Activated CD4-positive, alpha-beta T cell treated with anti-CD3 and anti-CD28 coated beads, Interleukin-2, amount 10 ng/mL, durations not matched to agents 7 days and 5 days (primary cell): ENCODE measurements around the gene TMEM187. TPM values are rescaled to one million over a fixed set of nuclear protein-coding genes. Genes with fewer than 3 reads are reported as not detected.

Source experiments
- CTCF ChIA-PET: fragments of 350-600 bp; sonication (Branson Sonifier 250); formaldehyde crosslinking; loops from one replicate; lab custom pipeline; 2021; ENCODE audit warnings: antibody characterized with exemption; lab: Charles Lee
- POLR2A ChIA-PET: fragments of 350-600 bp; sonication (Branson Sonifier 250); formaldehyde crosslinking; loops from one replicate; lab custom pipeline; 2021; ENCODE audit warnings: antibody characterized with exemption; lab: Charles Lee
- DNase-seq: peaks from one replicate; pipeline ENCODE4 v3.0.0-alpha.2; 2020
- H3K27ac Mint-ChIP-seq: one replicate; pipeline ENCODE4 v1.8.0; 2021; ENCODE audit warnings: mild to moderate bottlenecking, moderate library complexity, mixed read lengths
- H3K27me3 Mint-ChIP-seq: one replicate; pipeline ENCODE4 v1.8.0; 2021; ENCODE audit warnings: mixed read lengths
- H3K36me3 Mint-ChIP-seq: one replicate; pipeline ENCODE4 v1.8.0; 2021; ENCODE audit warnings: low read depth, mixed read lengths
- H3K4me1 Mint-ChIP-seq: one replicate; pipeline ENCODE4 v1.8.0; 2021; ENCODE audit warnings: mixed read lengths
- H3K4me3 Mint-ChIP-seq: one replicate; pipeline ENCODE4 v1.8.0; 2021; ENCODE audit warnings: mild to moderate bottlenecking, moderate library complexity, mixed read lengths
- H3K9me3 Mint-ChIP-seq: one replicate; pipeline ENCODE4 v1.8.0; 2021; ENCODE audit warnings: mixed read lengths
- total RNA-seq, 2 experiments: library from RNA; stranded (reverse); gene quantifications; one replicate each; pipeline ENCODE4 v1.2.3, GENCODE V29; 2021

The TMEM187 gene
- total RNA-seq, 2 experiments from 2014 or later, result 7.9 to 8.5 TPM

DNA sequence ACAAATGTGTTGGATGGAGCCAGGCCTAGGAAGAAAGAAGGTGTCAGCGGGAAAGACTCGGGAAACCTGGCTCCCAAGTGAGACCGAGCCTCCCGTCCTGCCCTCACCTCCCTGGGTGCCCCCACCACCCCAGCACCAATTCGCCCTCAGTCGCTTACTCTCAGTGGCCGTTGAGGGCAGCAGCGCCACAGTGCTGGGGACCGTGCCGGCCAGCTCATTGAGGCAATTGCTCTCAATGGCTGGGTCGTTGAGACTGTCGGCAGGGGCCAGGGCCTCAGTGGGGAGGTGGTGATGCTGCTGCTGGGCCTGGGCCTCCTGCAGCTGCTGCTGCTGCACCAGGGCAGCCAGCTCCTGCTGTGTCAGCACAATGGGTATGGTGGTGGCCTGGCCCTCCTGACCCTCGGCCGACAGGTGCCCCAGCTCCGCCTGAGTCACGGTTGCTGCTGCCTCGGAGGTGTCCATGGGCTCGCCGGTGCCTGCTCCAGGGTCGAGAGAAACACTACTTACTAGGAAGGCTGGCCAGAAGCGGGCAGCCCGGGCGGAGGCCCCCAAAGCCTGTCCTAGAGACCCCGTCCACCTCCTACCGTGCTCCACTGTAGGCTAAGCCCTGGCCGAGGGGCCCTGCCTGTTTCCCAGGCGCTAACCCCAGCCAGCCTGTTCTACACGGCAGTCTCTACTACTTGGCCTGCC, 20.7 kb upstream of the TMEM187 start:
- no peak for DNase-seq
- H3K27ac Mint-ChIP-seq, result no peak overlapping the region
- H3K4me3 Mint-ChIP-seq, result no peak overlapping the region
- no peaks in the 10 kb centered on the region for H3K9me3 Mint-ChIP-seq
- CTCF ChIA-PET, result interaction anchor here (0.9 to 10.3 kb wide), 6 partner anchors 16 to 246 kb away, joined by 3 to 205 read pairs (median 4); partner anchors contain the start of genes ARHGAP4, HCFC1 and NAA10
- peaks cover 28% of the 10 kb centered on the region for H3K4me1 Mint-ChIP-seq
- POLR2A ChIA-PET, result no interaction called here
- peaks cover 39% of the 10 kb centered on the region for H3K36me3 Mint-ChIP-seq
- H3K27me3 Mint-ChIP-seq, result no peaks in the 10 kb centered on the region

DNA sequence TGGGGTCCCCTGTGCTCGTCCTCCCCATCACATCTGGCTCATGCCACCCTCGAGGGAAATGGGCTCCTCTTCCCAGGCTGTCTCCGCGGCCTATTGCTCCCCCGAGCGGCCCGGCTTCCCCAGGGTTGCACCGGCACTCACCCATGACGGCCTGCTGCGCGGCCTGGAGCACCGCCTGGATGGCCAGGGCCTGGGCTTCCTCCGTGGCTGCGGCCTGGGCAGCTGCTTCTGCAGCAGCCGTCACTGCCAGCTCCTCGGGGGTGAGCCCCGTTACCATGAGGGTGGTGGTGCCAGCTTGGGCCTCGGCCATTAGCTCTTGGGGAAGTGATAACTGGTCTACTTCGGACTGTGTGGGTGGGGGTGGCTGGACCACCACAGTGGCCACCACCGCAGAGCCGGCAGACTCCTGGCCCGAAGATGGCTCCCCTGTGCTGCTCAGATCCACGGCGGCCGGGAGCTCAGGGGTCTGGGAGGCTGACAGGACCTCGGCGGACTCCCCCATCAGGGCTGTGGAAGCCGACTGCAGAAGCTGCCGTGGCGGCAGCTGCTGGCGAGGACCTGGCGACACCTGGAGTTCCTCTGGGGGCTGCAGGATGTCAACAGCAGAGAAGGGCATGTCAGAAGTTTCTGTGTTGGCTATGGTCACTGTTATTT, 20.1 kb upstream of the TMEM187 start:
- Mint-ChIP-seq H3K27ac (no peak overlapping the region), H3K9me3 (no peaks in the 10 kb centered on the region), H3K36me3 (peaks cover 37% of the 10 kb centered on the region), H3K4me1 (peaks cover 24% of the 10 kb centered on the region), H3K27me3 (no peaks in the 10 kb centered on the region), H3K4me3 (no peak overlapping the region)
- ChIA-PET POLR2A (no interaction called here), CTCF (interaction anchor here (0.9 to 10.3 kb wide), 7 partner anchors 16 to 247 kb away, joined by 3 to 205 read pairs (median 4); partner anchors contain the start of genes ARHGAP4, HCFC1, NAA10 and PLXNB3)
- DNase-seq, result no peak

DNA sequence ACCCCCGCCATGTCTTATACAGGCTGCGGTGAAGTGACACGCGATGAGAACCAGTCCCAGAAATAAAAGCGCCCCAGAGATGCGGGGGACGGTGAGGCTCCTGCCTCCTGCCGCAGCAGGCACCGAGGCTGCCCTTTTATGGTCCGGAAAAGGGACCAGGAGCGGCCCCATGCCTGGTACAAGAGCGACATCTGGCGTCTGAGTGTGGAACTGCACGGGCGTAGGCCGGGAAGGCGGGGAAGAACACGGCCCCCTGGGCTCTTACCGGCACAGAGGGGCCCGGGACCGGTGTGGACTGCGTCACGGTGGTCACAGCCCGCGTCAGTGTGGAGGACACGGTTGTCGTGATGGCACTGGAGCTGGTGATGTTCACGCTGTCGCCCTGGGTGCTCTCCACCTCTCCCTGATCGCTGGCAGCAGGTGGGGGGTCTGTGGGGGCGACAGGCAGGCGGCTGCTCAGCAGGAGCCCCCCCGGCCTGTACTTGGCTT, 19.2 kb upstream of the TMEM187 start:
- Mint-ChIP-seq H3K9me3 (no peaks in the 10 kb centered on the region), H3K27ac (no peak overlapping the region), H3K36me3 (peaks cover 39% of the 10 kb centered on the region), H3K27me3 (no peaks in the 10 kb centered on the region), H3K4me3 (no peak overlapping the region), H3K4me1 (peaks cover 21% of the 10 kb centered on the region)
- peak; percentile 73 for DNase-seq
- POLR2A ChIA-PET, result no interaction called here
- CTCF ChIA-PET, result interaction anchor here (0.8 to 10.3 kb wide), 7 partner anchors 13 to 226 kb away, joined by 3 to 205 read pairs (median 4); partner anchors contain the start of genes ARHGAP4, HCFC1, NAA10 and PLXNB3

DNA sequence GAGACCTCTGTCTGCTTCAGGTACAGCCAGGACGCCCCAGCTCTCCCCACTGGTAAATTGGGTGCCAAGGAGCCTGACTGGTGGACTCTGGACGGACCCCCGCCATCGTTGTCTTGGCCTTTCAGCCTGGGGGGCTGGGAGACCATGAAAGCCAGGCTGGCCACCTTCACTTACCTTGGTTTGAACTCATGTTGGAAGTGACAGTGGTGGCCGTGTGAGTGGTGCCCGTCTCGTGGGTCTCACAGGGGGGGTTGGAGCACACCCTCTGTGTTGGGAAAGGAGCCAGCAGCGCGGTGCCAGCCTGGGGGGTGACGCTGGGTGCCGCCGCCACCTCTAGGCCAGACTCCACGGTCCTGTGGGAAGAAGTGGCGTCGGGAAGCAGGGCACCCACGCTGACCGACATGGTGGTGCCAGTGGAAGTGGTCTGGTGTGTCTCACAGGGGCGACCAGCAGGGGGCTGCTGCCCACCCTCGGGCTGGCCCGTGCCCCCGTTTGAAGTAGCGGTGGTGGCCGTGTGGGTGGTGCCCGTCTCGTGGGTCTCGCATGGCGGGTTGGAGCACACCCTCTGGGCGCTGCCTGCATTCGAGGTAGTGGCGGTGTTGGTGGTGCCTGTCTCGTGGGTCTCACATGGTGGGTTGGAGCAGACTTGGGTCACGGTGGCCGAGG, 18.5 kb upstream of the TMEM187 start:
- CTCF ChIA-PET, result interaction anchor here (0.8 to 0.9 kb wide), 2 partner anchors 13 to 29 kb away, joined by 3 to 4 read pairs; no protein-coding TSS in a partner anchor
- POLR2A ChIA-PET, result no interaction called here
- Mint-ChIP-seq H3K4me1 (peaks cover 16% of the 10 kb centered on the region), H3K4me3 (no peak overlapping the region), H3K27ac (peak overlapping the region; percentile 13), H3K27me3 (no peaks in the 10 kb centered on the region), H3K36me3 (peaks cover 39% of the 10 kb centered on the region), H3K9me3 (no peaks in the 10 kb centered on the region)
- DNase-seq, result no peak

DNA sequence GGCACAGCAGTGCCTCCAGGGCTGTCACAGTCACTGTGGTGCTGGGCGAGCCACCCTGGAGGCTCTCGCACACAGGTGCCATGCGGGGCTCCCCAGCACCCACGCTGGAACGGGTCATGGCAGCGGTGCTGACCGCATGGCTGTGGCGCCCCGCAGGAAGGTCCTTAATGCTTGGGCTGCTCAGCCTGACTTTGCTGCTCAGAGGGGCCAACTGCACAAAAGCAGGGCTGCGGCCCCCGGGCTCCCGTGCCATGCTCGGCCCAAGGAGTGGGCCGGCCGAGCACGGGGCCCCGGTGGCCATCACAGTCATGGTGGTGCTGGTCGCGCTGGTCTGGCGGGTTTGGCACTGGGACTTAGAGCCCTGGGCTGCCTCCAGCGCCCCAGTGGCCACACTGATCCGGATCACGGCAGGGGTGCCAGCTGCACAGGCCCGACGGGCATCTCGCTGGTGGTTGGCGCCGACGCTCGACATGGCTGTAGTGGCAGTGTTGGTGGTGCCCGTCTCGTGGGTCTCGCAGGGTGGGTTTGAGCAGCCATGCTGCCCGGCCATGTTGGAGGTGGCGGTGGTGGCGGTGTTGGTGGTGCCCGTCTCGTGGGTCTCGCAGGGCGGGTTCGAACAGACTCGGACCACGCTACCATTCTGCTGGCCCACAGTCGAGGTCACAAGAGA, 17.9 kb upstream of the TMEM187 start:
- POLR2A ChIA-PET, result no interaction called here

DNA sequence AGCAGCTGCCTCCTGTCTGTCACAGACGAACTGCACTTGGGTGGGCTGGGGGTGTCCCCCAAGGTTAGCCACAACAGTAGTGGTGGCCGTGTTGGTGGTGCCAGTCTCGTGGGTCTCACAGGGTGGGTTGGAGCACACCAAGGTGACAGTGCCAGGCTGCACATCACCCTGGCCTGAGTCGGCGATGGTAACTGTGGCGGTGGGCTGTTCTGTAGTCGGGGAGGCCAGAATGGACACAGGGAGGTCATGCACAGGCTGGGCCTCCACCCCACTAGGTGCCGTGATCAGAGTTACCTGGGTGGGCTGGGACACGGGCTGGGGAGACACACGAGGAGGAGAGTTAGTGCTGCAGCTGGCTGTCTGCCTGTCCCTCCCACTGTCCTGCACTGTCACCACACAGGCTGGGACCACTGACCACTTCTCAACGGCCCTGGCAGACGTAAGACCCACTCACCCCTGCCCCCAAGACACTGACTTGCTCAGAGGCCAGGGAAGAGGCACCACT, 17.3 kb upstream of the TMEM187 start:
- H3K4me3 Mint-ChIP-seq, result no peak overlapping the region
- CTCF ChIA-PET, result no interaction called here
- H3K36me3 Mint-ChIP-seq, result peaks cover 39% of the 10 kb centered on the region
- H3K27ac Mint-ChIP-seq, result no peak overlapping the region
- POLR2A ChIA-PET, result no interaction called here
- H3K4me1 Mint-ChIP-seq, result peaks cover 10% of the 10 kb centered on the region
- DNase-seq, result no peak
- no peaks in the 10 kb centered on the region for H3K9me3 Mint-ChIP-seq
- no peaks in the 10 kb centered on the region for H3K27me3 Mint-ChIP-seq

More for the DNA sequence above, 17.9 kb upstream of the TMEM187 start:
- Mint-ChIP-seq H3K27ac (no peak overlapping the region), H3K36me3 (peaks cover 38% of the 10 kb centered on the region), H3K9me3 (no peaks in the 10 kb centered on the region), H3K4me3 (no peak overlapping the region), H3K27me3 (no peaks in the 10 kb centered on the region), H3K4me1 (peaks cover 13% of the 10 kb centered on the region)
- CTCF ChIA-PET, result no interaction called here
- no peak for DNase-seq

DNA sequence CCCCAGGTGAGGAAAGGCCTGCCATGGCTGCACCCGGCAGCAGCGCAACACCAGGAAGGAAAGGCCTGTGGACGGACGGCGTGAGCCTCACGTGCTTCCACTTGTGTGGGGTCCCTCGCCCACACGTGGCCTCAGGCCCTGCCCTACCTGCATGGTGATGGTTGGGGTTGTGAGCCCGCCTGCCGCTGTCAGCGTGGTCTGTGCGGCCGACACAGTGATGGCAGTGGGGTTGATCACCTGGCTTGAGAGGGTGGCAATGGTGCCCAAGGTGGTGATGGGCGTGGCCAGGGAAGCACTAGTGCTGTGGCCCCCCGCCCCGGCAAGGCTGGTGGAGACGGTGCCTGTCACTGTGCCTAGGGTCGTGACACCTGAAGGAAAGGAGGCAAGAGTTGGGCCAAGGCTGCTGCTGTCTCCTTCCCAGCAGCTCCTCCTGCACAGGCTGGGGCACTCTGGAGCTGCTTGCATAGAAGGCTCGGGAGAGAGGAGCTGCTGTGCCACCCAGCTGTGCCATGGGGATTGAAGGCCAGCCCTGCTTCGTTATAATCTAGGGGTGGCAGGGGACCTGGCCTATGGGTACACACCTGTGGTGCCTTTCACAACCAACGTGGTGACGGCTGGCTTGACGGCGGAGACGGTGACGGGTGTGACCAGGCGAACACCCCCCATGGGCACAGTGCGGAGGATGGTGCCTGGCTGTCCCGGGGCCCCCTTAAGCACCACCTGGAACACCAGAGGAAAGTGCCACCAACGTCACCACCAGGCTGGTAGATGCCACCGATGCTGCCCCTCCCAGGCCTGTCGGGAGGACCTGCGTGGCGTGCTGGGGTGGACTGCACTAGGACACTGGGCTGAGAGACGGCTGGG, 16.3 kb upstream of the TMEM187 start:
- Mint-ChIP-seq H3K36me3 (peaks cover 36% of the 10 kb centered on the region), H3K4me3 (no peak overlapping the region), H3K27ac (no peak overlapping the region), H3K27me3 (no peaks in the 10 kb centered on the region), H3K4me1 (peaks cover 7% of the 10 kb centered on the region), H3K9me3 (no peaks in the 10 kb centered on the region)
- POLR2A ChIA-PET, result no interaction called here
- CTCF ChIA-PET, result no interaction called here
- DNase-seq, result no peak

DNA sequence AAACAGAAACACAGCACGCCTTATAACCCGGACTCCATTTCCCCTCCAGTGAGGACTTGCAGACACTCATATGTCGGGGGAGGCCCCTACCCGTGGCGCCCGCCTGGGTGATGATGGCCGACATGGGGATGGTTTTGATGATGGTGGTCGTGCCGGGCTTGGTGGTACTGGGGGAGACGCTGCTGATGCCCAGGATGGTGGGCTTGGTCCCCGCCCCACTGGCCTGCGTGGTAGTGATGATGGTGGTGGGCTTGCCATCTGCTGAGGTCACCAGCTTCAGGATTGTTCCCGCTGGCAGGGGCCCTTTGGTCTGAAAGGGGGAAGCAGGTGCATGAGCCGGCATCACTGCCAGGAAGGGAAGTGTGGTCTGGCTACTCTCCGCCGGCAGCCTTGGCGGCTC, 15.3 kb upstream of the TMEM187 start:
- no peak overlapping the region for H3K4me3 Mint-ChIP-seq
- H3K4me1 Mint-ChIP-seq, result peaks cover 7% of the 10 kb centered on the region
- no peak for DNase-seq
- CTCF ChIA-PET, result no interaction called here
- peaks cover 36% of the 10 kb centered on the region for H3K36me3 Mint-ChIP-seq
- no peaks in the 10 kb centered on the region for H3K9me3 Mint-ChIP-seq
- no peak overlapping the region for H3K27ac Mint-ChIP-seq
- POLR2A ChIA-PET, result no interaction called here
- no peaks in the 10 kb centered on the region for H3K27me3 Mint-ChIP-seq

DNA sequence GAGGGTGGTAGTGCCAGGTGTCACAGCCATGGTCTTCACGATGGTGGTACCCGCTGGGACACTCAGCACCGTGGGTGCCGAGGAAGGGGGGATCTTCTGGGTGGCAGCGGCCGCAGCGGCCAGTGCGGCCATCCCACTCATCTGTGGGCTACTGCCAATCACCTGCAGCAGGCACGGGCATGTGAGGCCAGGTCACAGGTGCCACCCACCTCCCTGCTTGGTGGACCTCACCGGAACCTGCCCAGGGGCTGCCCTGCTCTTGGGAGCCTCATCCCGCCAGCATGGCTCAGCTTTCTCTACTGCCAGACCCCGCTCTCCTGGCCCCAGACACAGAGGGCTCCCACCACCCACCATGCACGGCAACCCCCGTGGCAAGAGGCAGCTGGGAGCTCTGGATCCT, 13.9 kb upstream of the TMEM187 start:
- Mint-ChIP-seq H3K4me1 (peaks cover 4% of the 10 kb centered on the region), H3K36me3 (peaks cover 39% of the 10 kb centered on the region), H3K4me3 (no peak overlapping the region), H3K27ac (no peak overlapping the region), H3K27me3 (no peaks in the 10 kb centered on the region), H3K9me3 (no peaks in the 10 kb centered on the region)
- CTCF ChIA-PET, result no interaction called here
- DNase-seq, result no peak
- POLR2A ChIA-PET, result no interaction called here

DNA sequence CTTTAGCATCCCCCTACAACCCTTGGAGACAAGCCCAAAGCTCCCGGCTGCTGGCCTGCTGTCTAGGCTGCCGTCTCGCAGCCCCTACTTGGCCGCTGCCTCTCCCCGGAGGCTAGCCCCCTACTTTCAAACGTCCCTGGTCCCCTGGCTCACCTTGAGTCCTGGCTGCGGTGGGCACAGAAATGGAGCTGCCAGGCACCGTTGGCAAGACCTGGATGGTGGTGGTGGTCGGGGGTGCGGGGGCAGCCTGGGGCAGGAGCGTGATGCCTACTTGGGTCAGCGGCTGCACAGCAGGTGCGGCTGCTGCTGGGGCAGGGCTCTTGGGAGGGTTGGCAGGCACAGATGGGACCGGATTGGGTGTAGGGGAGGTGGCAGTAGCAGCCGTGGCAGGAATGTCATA, 12.9 kb upstream of the TMEM187 start:
- H3K27ac Mint-ChIP-seq, result no peak overlapping the region
- no peak for DNase-seq
- no peak overlapping the region for H3K4me3 Mint-ChIP-seq
- CTCF ChIA-PET, result interaction anchor here (0.8 to 1.4 kb wide), 3 partner anchors 10 to 25 kb away, joined by 3 to 6 read pairs (median 3); no protein-coding TSS in a partner anchor
- peaks cover 33% of the 10 kb centered on the region for H3K36me3 Mint-ChIP-seq
- POLR2A ChIA-PET, result no interaction called here
- peaks cover 2% of the 10 kb centered on the region for H3K4me1 Mint-ChIP-seq
- H3K9me3 Mint-ChIP-seq, result no peaks in the 10 kb centered on the region
- H3K27me3 Mint-ChIP-seq, result no peaks in the 10 kb centered on the region

DNA sequence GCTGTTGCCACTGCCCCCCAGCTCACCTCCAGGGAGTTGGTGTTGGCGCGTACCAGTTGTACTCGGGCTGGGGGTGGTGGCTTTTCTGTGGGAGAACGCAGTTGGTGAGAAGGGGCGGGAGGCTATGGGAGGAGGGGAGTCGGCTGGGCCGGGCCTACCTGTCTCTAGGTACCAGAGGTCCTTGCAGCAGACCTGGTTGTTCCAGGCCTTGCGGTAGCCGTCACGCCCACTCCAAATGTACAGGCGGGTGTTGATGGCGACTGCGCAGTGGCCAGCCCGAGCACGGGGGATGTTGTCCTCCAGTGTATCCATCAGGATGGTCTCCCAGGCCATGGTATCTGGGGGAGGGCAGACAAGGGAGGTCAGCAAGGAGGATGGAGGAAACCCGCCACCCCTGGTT, 12.5 kb upstream of the TMEM187 start:
- POLR2A ChIA-PET, result no interaction called here
- no peak for DNase-seq
- Mint-ChIP-seq H3K4me3 (no peak overlapping the region), H3K4me1 (peaks cover 2% of the 10 kb centered on the region), H3K27ac (no peak overlapping the region), H3K9me3 (no peaks in the 10 kb centered on the region), H3K36me3 (peaks cover 31% of the 10 kb centered on the region), H3K27me3 (no peaks in the 10 kb centered on the region)
- CTCF ChIA-PET, result interaction anchor here (0.8 to 1.6 kb wide), 4 partner anchors 9 to 25 kb away, joined by 3 to 9 read pairs (median 4); no protein-coding TSS in a partner anchor
